Tibial nerve (tissue), 3 donors: ENCODE data around the gene GRIN3B.

Experiments
- POLR2A ChIP-seq, 2 donors: fragments of 450-650 bp; IDR thresholded peaks; one replicate each; pipeline ENCODE4 v1.6.1; 2017; ENCODE audit warnings: antibody characterized with exemption in 2 of 2, mild to moderate bottlenecking in 2 of 2, moderate library complexity in 2 of 2
- TF ChIP-seq, protein P1 (sequence below), 5 experiments: fragments of 200-600 bp in 3 of 5; fragments of 450-650 bp in 2 of 5; sonication (generic) in 3 of 5; IDR thresholded peaks; one replicate each; pipeline ENCODE4 v1.5.1; 2016 to 2019; ENCODE audit warnings: antibody characterized with exemption in 5 of 5, mild to moderate bottlenecking in 3 of 5, moderate library complexity in 2 of 5

DNA sequence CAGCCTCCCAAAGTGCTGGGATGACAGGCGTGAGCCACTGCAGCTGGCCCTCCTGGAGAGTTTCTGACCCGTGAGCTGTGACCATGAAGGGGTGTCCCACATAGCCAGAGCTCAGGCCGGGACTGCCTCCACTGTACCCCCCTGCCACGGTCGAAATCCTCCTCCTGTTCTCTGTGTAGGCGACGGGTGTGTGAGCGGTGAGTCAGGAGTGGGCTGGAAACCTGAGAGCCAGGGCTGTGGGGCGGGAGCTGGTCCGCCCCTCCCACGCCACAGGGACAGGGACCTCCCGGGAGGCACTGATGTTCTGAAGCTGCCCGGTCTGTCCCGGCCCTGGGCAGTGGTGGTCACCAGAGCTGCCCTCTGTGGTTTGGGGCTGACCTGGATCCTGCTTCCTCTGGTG lies 12.1 kb upstream of the GRIN3B start:
- no peak for TF ChIP-seq POLR2A (IDR thresholded peaks at IDR 0.05)
- TF ChIP-seq, protein P1, sequence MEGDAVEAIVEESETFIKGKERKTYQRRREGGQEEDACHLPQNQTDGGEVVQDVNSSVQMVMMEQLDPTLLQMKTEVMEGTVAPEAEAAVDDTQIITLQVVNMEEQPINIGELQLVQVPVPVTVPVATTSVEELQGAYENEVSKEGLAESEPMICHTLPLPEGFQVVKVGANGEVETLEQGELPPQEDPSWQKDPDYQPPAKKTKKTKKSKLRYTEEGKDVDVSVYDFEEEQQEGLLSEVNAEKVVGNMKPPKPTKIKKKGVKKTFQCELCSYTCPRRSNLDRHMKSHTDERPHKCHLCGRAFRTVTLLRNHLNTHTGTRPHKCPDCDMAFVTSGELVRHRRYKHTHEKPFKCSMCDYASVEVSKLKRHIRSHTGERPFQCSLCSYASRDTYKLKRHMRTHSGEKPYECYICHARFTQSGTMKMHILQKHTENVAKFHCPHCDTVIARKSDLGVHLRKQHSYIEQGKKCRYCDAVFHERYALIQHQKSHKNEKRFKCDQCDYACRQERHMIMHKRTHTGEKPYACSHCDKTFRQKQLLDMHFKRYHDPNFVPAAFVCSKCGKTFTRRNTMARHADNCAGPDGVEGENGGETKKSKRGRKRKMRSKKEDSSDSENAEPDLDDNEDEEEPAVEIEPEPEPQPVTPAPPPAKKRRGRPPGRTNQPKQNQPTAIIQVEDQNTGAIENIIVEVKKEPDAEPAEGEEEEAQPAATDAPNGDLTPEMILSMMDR (IDR thresholded peaks at IDR 0.05), result no peak
